ENCODE results near the gene TEX35. TPM values are rescaled to one million over a fixed set of nuclear protein-coding genes. Genes with fewer than 3 reads are reported as not detected.

TEX35 gene
- total RNA-seq, result not detected

- H3K9me3 Mint-ChIP-seq, result no peaks in the 10 kb centered on the region
- H3K4me1 Mint-ChIP-seq, result no peaks in the 10 kb centered on the region
- H3K36me3 Mint-ChIP-seq (ENCODE audit: low read depth), result no peaks in the 10 kb centered on the region
- H3K27ac Mint-ChIP-seq, result no peak within 1 kb of the TSS
- ChIA-PET POLR2A (no interaction called here), CTCF (interaction anchor here (1.0 kb wide), 1 partner anchor 19 kb away, joined by 3 read pairs; no protein-coding TSS in a partner anchor)
- no peak within 1 kb of the TSS for H3K4me3 Mint-ChIP-seq
- H3K27me3 Mint-ChIP-seq, result no peaks in the 10 kb centered on the region
- no peak for DNase-seq
These were observed at the start of gene TEX35 for GRCh38 chr1:178512566-178513277. Gene TEX35 (plus strand): TSS chr1:178513109. CDS start chr1:178513189, 80 bp downstream.

GRCh38 chr1:178464141-178464540 lies 48.8 kb upstream of the TEX35 start:
- Mint-ChIP-seq H3K4me3 (no peak overlapping the region), H3K9me3 (no peaks in the 10 kb centered on the region), H3K27me3 (peaks cover 6% of the 10 kb centered on the region), H3K36me3 (ENCODE audit: low read depth) (no peaks in the 10 kb centered on the region), H3K27ac (no peak overlapping the region), H3K4me1 (no peaks in the 10 kb centered on the region)
- DNase-seq, result no peak
- POLR2A ChIA-PET, result no interaction called here
- CTCF ChIA-PET, result interaction anchor here (1.1 kb wide), 1 partner anchor 13 kb away, joined by 3 read pairs; no protein-coding TSS in a partner anchor

GRCh38 chr1:178464566-178464965 lies 48.3 kb upstream of the TEX35 start:
- no peak for DNase-seq
- Mint-ChIP-seq H3K27me3 (peaks cover 6% of the 10 kb centered on the region), H3K27ac (no peak overlapping the region), H3K36me3 (ENCODE audit: low read depth) (no peaks in the 10 kb centered on the region), H3K4me1 (no peaks in the 10 kb centered on the region), H3K9me3 (no peaks in the 10 kb centered on the region), H3K4me3 (no peak overlapping the region)
- ChIA-PET POLR2A (no interaction called here), CTCF (interaction anchor here (1.1 kb wide), 1 partner anchor 14 kb away, joined by 3 read pairs; no protein-coding TSS in a partner anchor)

- ChIA-PET POLR2A (no interaction called here), CTCF (interaction anchor here (1.1 kb wide), 1 partner anchor 14 kb away, joined by 3 read pairs; no protein-coding TSS in a partner anchor)
- Mint-ChIP-seq H3K4me1 (no peaks in the 10 kb centered on the region), H3K27me3 (peaks cover 6% of the 10 kb centered on the region), H3K36me3 (ENCODE audit: low read depth) (no peaks in the 10 kb centered on the region), H3K27ac (no peak overlapping the region), H3K9me3 (no peaks in the 10 kb centered on the region), H3K4me3 (no peak overlapping the region)
- DNase-seq, result no peak
These were observed 47.9 kb upstream of the TEX35 start for GRCh38 chr1:178465011-178465410.

GRCh38 chr1:178467837-178468236 lies 45.1 kb upstream of the TEX35 start:
- H3K4me1 Mint-ChIP-seq, result no peaks in the 10 kb centered on the region
- no peaks in the 10 kb centered on the region for H3K9me3 Mint-ChIP-seq
- DNase-seq, result no peak
- ChIA-PET CTCF (no interaction called here), POLR2A (no interaction called here)
- peaks cover 9% of the 10 kb centered on the region for H3K27me3 Mint-ChIP-seq
- no peak overlapping the region for H3K4me3 Mint-ChIP-seq
- H3K36me3 Mint-ChIP-seq (ENCODE audit: low read depth), result no peaks in the 10 kb centered on the region
- no peak overlapping the region for H3K27ac Mint-ChIP-seq

- ChIA-PET CTCF (no interaction called here), POLR2A (no interaction called here)
- H3K36me3 Mint-ChIP-seq (ENCODE audit: low read depth), result no peaks in the 10 kb centered on the region
- peaks cover 7% of the 10 kb centered on the region for H3K27me3 Mint-ChIP-seq
- H3K9me3 Mint-ChIP-seq, result no peaks in the 10 kb centered on the region
- H3K4me1 Mint-ChIP-seq, result no peaks in the 10 kb centered on the region
- no peak overlapping the region for H3K27ac Mint-ChIP-seq
- DNase-seq, result no peak
- H3K4me3 Mint-ChIP-seq, result no peak overlapping the region
These were observed 42.4 kb upstream of the TEX35 start for GRCh38 chr1:178470411-178470960.

GRCh38 chr1:178472531-178472930 lies 40.4 kb upstream of the TEX35 start:
- H3K36me3 Mint-ChIP-seq (ENCODE audit: low read depth), result no peaks in the 10 kb centered on the region
- POLR2A ChIA-PET, result no interaction called here
- no peak overlapping the region for H3K4me3 Mint-ChIP-seq
- DNase-seq, result no peak
- H3K9me3 Mint-ChIP-seq, result no peaks in the 10 kb centered on the region
- CTCF ChIA-PET, result no interaction called here
- H3K27me3 Mint-ChIP-seq, result peaks cover 5% of the 10 kb centered on the region
- H3K27ac Mint-ChIP-seq, result no peak overlapping the region
- no peaks in the 10 kb centered on the region for H3K4me1 Mint-ChIP-seq

- H3K27me3 Mint-ChIP-seq, result peaks cover 4% of the 10 kb centered on the region
- H3K36me3 Mint-ChIP-seq (ENCODE audit: low read depth), result no peaks in the 10 kb centered on the region
- ChIA-PET CTCF (no interaction called here), POLR2A (no interaction called here)
- H3K4me3 Mint-ChIP-seq, result no peak overlapping the region
- no peak for DNase-seq
- H3K9me3 Mint-ChIP-seq, result no peaks in the 10 kb centered on the region
- H3K27ac Mint-ChIP-seq, result no peak overlapping the region
- no peaks in the 10 kb centered on the region for H3K4me1 Mint-ChIP-seq
These were observed 35.5 kb upstream of the TEX35 start for GRCh38 chr1:178477373-178477772.

GRCh38 chr1:178477841-178478240 lies 35.1 kb upstream of the TEX35 start:
- no peaks in the 10 kb centered on the region for H3K9me3 Mint-ChIP-seq
- POLR2A ChIA-PET, result no interaction called here
- H3K4me1 Mint-ChIP-seq, result no peaks in the 10 kb centered on the region
- DNase-seq, result no peak
- H3K27ac Mint-ChIP-seq, result no peak overlapping the region
- H3K27me3 Mint-ChIP-seq, result peaks cover 1% of the 10 kb centered on the region
- CTCF ChIA-PET, result no interaction called here
- no peak overlapping the region for H3K4me3 Mint-ChIP-seq
- no peaks in the 10 kb centered on the region for H3K36me3 Mint-ChIP-seq (ENCODE audit: low read depth)

- CTCF ChIA-PET, result no interaction called here
- H3K36me3 Mint-ChIP-seq (ENCODE audit: low read depth), result no peaks in the 10 kb centered on the region
- H3K27me3 Mint-ChIP-seq, result peaks cover 8% of the 10 kb centered on the region
- POLR2A ChIA-PET, result no interaction called here
- H3K9me3 Mint-ChIP-seq, result no peaks in the 10 kb centered on the region
- H3K27ac Mint-ChIP-seq, result no peak overlapping the region
- H3K4me3 Mint-ChIP-seq, result no peak overlapping the region
- no peaks in the 10 kb centered on the region for H3K4me1 Mint-ChIP-seq
- DNase-seq, result no peak
These were observed 29.5 kb upstream of the TEX35 start for GRCh38 chr1:178483251-178483957.

- no peaks in the 10 kb centered on the region for H3K4me1 Mint-ChIP-seq
- no peak overlapping the region for H3K4me3 Mint-ChIP-seq
- H3K9me3 Mint-ChIP-seq, result no peaks in the 10 kb centered on the region
- DNase-seq, result no peak
- CTCF ChIA-PET, result no interaction called here
- no peaks in the 10 kb centered on the region for H3K36me3 Mint-ChIP-seq (ENCODE audit: low read depth)
- H3K27me3 Mint-ChIP-seq, result peaks cover 8% of the 10 kb centered on the region
- POLR2A ChIA-PET, result no interaction called here
- H3K27ac Mint-ChIP-seq, result no peak overlapping the region
These were observed 28.1 kb upstream of the TEX35 start for GRCh38 chr1:178484698-178485225.

- Mint-ChIP-seq H3K9me3 (no peaks in the 10 kb centered on the region), H3K27me3 (peaks cover 8% of the 10 kb centered on the region), H3K27ac (no peak overlapping the region), H3K36me3 (ENCODE audit: low read depth) (no peaks in the 10 kb centered on the region), H3K4me1 (no peaks in the 10 kb centered on the region), H3K4me3 (no peak overlapping the region)
- DNase-seq, result no peak
- ChIA-PET POLR2A (no interaction called here), CTCF (no interaction called here)
These were observed 27.3 kb upstream of the TEX35 start for GRCh38 chr1:178485541-178485981.

GRCh38 chr1:178486100-178487069 lies 26.5 kb upstream of the TEX35 start:
- Mint-ChIP-seq H3K4me3 (no peak overlapping the region), H3K36me3 (ENCODE audit: low read depth) (no peaks in the 10 kb centered on the region), H3K4me1 (no peaks in the 10 kb centered on the region), H3K27me3 (peaks cover 8% of the 10 kb centered on the region), H3K9me3 (no peaks in the 10 kb centered on the region), H3K27ac (no peak overlapping the region)
- POLR2A ChIA-PET, result no interaction called here
- CTCF ChIA-PET, result no interaction called here
- no peak for DNase-seq
